Anterior cingulate cortex (tissue), 58 donors: ENCODE results near the gene MED14.
"Not testable (repeated sequence)": the region's sequence is repeated elsewhere in the genome, so short reads cannot be mapped to it uniquely, and the experiment has no call there.

Source experiments
- DNase-seq, 58 donors: peaks; one replicate each; lab custom pipeline; 2025; lab: John Stamatoyannopoulos, UW

Gene MED14

DNA sequence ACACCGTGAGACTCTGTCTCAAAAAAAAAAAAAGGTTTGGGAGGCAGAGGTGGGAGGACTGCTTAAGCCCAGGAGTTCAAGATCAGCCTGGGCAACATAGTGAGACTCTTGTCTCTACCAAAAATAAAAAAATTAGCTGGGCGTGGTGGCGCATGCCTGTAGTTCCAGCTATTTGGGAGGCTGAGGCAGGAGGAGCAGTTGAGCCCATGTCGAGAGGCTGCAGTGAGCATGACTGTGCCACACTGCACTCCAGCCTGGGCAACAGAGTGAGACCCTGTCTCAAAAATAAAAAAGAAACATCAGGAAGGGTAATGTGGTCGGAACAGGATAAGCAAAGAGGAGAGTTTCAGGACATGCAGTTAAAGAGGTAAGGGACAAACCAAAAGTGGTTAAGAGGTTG is 2.8 kb downstream of the MED14 start:
- not testable (repeated sequence) for DNase-seq

DNA sequence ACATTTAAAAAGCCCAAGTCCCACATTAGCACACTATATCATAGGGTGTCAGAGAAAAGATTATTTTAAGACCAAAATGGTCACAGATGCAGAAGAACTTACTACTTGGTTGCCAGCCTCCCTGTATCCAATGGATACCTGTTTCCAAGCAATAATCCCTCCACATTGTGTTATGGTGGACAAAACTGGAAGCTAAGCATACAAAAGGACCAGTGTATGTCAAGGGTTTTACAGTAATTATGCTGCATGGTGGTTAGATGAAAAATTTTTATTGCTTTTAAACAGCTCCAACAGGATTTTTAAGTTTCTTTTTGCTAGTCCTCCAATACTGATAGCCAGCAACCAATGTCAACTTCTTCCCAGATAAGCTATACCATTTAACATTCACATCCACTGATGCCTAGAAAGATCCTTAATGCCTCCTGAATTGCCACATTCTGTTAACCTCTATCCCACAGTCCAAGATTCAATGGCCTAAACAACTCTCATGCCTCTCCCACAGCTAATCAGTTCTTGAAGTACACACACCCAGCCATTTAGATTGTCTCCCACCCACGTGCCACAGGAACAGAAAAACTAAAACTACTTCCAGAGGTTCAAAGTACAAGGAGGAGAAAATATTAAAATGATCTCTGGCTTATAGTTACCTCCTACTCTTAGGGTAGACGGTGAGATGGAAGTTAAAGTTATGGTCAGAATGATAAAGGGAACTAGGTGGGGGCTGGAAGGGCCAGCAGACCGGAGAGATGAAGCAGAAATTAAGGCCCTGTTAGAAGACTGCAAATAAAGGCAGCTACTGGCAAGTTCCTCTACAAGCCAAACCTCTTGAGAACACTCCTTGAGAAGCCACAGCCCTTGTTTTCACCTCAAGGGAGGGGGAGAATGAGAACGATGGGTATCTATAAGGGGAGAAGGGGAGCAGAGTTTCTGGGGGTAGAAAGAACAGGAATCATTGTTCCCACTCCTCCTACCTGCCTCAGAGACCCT is 5.5 kb downstream of the MED14 start:
- DNase-seq = no peak

DNA sequence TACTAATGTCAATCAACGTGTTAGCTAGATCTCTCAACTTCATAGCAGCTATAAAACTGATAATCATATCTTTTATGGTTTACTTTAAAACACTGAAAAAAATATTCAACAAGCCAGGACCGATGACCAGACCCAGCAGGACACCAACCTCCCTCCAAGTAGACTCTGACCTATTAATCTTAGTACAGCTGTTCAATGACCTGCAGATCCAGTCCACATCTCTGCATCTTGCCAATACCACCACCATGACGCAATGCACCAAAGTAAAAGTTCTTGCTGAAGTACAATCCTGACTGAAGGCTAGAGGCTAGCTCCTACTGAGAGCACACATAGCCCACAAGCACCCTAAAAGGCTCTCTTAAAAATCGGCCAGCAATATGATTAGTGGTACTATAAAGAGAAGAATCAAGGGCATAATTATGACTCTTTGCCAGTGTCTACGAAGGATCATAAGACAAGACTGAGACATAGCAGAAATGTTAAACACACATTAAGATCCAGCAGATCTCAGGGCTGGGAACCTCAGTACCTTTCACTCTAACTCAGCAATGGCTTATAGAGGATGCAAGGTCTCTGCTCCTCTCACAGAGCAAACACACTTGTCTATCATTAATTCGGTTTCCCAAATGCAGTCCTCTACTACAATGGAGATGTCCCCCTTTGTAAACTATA is 7.6 kb downstream of the MED14 start:
- no peak for DNase-seq

DNA sequence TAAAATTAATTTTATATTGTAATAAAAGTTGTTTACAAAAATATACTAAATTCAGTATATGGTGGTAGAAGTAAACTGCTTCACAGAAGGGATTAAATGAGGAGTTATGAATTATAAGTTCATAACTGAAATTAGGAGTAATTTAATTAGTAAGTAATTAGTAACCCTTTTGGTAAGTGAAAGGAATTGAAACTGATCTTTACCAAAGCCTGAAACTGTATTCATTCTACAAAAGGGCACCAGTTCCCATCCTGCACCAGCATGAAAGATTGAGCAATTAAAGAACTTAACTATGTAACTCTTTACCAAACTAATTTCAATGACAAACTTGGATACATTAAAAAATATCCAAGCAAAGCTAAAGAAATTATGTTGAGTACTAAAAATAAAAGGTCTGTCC is 8.2 kb downstream of the MED14 start:
- no peak for DNase-seq

DNA sequence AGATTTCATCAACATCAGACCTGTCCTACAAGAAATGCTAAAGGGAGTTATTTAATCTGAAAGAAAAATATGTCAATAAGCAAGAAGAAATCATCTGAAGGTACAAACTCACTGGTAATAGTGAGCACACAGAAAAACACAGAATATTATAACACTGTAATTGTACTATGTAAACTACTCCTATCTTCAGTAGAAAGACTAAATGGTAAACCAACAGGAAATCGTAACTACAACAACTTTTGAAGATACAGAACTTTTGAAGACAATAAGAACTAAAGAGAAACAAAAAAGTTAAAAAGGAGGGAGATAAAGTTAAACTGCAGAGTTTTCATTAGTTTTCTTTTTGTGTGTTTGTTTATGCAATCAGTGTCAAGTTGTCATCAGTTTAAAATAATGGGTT is 12.4 kb downstream of the MED14 start:
- DNase-seq = no peak

DNA sequence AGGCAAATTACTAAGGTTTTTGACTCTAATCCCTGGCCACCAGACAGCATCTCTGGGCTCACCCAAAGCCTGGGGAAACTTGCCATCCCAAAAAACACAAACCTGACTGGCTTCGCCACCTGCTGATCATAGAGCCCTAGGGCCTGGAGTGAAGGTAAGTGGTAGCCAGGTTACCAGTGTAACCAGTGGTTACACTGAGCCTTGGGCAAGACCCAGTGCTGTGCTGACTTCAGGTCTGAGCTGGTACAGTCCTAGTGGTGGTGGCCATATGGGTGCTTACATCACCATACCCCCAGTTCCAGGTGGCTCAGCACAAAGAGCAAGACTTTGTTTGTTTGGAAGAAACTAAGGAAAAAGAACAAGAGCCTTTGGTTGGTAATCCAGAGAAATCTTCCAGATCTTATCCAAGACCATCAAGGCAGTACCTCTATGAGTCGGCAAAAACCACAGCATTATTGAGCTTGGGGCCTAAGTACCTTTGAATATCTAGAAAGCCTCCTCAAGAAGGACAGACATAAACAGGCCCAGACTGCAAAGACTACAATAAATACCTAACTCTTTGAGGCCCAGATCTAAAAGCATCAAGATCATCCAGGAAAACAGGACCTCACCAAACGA is 13.7 kb downstream of the MED14 start:
- no peak for DNase-seq

DNA sequence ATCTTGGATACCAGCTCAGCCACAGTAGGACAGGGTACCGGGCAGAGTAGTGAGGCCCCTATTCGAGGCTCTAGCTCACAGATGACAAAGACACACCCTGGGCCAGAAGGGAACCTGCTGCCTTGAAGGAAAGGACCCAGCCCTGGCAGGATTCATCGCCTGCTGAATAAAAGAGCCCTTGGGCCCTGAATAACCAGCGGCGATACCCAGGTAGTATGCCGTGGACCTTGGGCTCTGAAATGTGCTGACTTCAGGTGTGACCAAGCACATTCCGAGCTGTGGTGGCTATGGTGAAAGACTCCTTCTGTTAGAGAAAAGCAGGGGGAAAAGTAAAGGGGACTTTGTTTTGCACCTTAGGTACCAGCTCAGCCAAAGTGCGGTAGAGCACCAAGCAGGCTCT is 14.6 kb downstream of the MED14 start:
- no peak for DNase-seq

DNA sequence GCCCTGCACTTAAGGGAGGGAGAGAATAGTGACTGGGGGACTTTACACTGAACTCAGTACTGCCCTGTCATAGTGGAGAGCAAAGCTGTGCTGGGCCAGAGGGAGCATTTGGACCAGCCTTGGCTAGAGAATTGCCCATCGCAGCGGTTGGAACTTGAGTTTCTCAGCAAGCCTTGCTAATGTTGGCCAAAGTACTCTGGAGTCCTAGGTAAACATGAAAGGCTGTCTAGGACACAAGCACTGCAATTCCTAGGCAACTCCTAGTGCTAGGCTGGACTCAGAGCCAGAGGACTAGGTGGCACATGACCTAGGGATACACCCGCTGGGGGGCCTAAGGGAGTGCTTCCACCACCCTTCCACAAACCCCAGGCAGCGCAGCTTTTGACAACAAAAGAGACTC is 15.0 kb downstream of the MED14 start:
- DNase-seq = no peak

DNA sequence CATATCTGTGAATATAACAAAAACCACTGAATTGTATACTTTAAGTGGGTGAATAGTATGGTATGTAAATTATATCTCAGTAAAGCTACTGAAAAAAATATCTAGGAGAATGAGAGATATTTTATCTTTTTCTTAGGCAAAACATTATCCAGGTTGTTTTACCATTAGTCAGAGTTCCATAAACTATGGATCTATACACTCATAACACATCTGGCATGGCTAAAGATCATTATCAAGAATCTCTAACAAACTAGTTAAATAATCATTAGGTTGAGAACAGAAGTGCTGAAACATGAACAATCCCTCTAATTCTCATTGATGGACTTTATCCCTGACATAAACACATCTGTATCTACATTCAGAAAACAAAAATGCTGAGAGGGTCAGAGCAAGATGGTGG is 15.6 kb downstream of the MED14 start:
- no peak for DNase-seq

DNA sequence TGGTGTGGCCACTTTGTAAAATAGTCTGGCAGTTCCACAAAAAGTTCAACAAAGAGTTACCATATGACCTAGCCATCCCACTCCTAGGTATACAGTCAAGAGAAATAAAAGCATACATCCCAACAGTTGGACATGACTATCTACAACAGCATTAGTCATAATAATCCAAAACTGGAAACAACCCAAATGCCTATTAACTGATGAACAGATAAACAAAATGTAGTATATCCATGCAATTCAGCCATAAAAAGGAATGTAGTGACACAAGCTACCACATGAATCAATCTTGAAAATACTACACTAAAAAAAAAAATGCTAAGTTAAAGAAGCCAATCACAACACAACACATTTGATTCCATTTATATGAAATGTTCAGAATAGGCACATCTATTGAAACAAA is 16.1 kb downstream of the MED14 start:
- DNase-seq = no peak

DNA sequence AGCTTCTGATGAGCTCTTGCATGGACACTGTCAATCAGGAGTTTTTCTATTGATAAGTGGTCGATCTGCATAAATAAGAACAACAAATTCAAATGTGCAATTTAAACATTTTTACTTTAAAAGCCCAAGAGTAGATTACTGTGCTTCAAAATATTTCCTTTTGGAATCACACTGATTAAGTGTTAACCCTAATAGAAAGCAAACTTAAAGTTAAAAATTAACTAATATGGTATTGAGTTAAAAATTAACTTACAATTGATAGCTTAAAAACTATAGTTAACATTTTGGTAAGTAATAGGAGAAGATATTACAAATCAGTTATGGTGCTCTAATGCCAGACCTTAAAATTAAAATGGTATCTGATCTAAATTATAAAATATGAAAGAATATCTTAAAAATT is 25.9 kb downstream of the MED14 start:
- DNase-seq = no peak

DNA sequence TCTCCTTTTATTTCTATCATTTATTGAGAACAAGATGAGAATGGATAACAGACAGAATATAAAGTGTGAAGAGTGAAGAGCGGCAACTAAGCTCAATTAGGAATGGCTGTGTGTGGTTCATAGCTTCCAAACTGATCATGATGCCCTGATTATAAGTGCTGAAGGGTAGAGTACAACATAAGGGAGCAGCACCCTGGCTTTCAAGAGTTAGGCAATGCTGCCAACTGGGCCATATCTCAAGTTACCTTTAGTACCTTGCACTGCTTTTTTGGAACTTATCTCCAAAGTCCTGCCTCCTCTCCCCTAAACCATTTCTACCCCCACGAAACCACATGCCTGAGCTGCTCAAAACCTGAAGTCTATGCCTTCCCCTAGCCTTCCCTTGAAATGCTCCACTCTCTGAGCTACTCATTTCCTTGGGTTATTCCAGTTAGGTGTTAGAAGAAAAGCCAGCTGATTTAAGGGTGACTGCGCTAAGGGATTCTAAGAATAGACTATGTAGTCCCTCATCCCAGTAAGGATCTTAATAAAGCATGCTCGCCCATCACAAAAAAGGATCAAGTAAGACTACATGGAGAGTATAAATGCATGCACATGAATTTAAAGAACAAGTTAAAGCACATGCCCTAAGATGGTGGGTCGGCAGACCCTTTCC is 29.6 kb downstream of the MED14 start:
- no peak for DNase-seq

DNA sequence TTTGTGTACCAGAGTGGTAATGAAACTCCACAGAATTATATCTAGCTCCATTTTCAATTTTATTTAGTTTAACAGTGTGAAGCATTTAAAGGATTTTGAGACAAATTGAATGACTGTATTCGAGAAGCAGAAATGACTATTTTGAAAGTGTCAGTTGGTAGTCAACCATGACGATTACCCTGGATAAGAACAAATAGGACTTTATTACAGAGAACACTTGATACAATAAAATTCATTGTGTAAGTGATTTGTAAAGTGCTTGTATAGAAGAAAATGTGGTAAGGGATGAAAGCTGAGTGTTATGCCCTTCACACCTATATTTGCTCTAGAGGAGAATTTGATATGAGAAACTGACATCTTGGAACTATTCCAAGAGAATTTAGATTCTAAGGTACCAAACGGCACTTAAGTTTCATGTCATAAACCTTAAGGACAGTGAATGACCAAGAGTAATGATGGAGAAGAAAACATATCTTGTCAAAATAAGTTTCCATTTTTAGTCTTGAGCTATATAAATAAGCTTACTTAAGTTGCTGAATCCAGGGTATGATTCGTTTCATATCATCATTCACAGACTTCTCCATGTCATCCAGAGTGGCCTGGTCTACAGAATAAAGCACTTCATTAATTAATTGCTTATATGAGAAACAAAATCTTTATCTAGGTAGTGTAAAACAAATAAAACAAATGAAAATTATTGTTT is 34.6 kb downstream of the MED14 start:
- DNase-seq = no peak

DNA sequence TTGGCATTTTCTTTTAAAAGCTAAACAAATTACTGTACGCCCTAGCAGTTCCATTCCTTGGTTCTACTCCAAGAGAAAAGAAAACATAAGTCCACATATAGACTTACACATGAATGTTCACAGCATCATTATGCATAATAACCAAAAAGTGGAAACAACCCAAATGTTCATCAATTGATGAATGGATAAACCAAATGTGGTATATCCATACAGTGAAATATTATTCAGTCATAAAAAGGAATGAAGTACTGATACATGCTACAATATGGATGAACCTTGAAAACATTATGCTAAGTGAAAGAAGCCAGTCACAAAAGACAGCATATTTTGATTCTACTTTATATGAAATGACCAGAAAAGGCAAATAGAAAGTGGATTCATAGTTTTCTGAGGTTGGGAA is 36.5 kb downstream of the MED14 start:
- no peak for DNase-seq

DNA sequence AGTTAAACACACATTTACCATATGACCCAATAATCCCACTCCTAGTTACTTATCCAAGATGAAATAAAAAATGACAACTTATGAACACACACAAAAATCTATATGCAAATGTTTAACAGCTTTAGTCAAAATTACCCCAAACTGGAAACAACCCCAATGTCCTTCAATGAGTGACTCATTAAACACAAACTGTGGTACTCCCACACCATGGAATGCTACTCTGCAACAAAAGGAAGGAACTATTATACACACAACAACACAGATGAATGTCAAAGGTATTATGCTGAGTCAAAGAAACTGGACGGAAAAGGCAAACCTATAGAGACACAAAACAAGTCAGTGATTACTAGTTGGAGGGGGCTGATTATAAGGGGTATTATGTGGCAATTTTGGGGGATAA is 40.5 kb downstream of the MED14 start:
- no peak for DNase-seq

DNA sequence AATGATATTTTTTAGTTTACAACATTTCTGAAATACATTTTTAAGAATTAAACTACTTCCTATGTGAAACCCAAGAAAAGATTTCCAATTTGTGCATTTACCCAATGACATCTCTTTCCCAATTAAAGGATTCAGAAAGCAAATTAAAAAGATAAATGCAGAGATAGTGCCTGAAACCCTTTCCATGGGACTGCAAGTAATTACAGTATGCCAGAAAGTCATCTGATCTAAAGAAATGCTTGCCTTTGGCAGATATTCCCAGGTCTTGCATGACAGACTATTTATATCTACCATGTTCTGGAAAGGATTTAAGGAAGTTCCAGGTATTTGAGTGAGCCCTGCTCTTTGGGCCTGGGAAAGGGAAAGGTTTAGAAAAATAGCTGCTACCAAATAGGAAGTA is 46.4 kb downstream of the MED14 start:
- DNase-seq = no peak

DNA sequence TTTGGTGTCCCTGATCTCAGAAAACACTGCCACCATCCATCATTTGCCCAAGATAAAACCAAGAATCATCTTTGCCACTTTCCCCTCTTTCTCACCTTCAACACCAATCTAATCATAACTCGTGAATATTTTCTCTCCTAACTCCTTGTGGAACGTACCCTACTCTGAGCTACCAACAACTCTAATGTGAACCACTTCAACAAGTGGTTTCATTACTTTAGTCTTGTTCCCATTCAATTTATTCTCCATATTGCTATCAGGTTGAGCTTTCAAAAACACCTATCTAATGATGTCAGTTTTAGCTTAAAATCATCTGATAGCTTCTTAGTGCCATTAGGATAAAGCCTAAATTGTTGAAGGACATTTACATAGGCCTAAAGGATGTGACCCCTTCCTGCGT is 48.2 kb downstream of the MED14 start:
- no peak for DNase-seq

DNA sequence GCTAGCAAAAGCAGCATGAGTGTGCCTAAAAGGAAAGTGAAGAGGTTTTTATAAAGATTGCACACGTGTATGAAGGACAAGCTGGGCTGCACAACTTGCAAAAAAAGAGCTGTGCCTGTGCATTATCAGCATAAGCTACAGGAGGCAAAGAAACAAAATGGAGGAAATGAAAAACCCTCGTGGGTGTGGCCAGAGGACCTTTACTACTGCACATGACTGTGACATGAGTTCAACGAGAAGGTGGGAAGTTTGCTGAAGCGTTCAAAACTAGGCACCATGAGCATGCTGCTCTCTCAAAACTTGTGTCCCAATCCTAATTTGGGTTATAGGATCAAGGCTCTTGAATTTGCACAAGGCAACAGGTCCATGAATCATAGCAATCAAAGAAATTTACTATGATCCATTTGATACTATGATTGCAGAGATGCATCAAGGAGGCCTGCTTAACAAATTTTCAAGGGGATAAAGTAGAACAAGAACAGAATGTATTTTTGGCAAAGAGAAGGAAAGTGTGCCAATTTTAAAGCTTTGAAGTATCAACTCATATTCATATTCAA is 49.9 kb downstream of the MED14 start:
- no peak for DNase-seq

DNA sequence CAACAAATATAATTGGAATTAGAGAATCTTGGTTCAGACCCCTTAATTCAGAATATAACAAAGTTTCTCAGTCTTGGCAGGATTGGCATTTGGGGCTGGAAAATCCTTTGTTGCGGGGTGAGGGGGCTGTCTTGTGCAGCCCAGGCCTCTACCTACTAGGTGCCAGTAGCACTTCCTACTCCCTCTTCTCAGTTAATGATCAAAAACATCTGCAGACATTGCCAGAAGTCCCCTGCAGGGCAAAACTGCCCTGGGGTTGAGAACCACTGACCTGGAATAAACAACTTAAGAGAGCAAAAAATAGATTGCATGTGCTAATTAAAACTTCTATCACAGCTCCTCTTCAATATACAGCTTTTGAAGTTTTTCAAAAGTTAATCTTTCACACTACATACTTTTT is 51.2 kb downstream of the MED14 start:
- DNase-seq = no peak

DNA sequence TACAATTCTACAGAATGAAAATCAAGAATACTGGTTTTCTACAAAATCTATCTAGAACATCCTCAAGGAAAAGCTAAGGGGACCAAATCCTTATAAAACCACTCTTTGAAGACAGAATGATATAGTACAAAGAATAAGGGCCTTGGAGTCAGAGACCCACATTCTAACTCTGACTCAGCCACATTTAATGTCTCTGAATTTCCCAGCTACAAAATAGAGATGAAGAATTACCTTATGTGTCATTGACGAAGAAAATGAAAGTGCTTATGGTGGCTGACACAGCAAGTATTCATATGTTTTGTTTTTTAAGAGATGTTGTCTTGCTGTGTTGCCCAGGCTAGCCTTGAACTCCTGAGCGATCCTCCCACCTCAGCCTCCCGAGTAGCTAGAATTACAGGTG is 52.1 kb downstream of the MED14 start:
- no peak for DNase-seq
